H7 (cell line): ENCODE data around the gene ATXN7L1. TPM values are rescaled to one million over a fixed set of nuclear protein-coding genes. Genes with fewer than 3 reads are reported as not detected.
"Not testable (repeated sequence)": the region's sequence is repeated elsewhere in the genome, so short reads cannot be mapped to it uniquely, and the experiment has no call there.

Source experiments
- DNase-seq: peaks from one replicate; pipeline ENCODE4 v3.0.0; 2012
- H3K27me3 ChIP-seq: 2 replicates; pipeline ENCODE4 v1.6.0; 2011; ENCODE audit warnings: mild to moderate bottlenecking, low read length; ENCODE audit not compliant: control insufficient read depth, insufficient read depth
- H3K36me3 ChIP-seq: replicated peaks from 2 replicates; pipeline ENCODE4 v1.5.1; 2011; ENCODE audit warnings: low read length; ENCODE audit not compliant: control insufficient read depth, insufficient read depth
- H3K4me3 ChIP-seq: 2 replicates; pipeline ENCODE4 v1.5.1; 2011; ENCODE audit warnings: low read depth, mild to moderate bottlenecking, control low read depth, low read length, moderate library complexity; ENCODE audit not compliant: insufficient read depth
- total RNA-seq: library from RNA; depleted of rRNA; stranded (reverse); fragments of >200 nt; shearing (Covaris generic); gene quantifications from 2 replicates; pipeline ENCODE4 v1.2.3, GENCODE V29; 2014

ATXN7L1 gene
- total RNA-seq, 1 experiment from 2014 or later, result 10.8 TPM

DNA sequence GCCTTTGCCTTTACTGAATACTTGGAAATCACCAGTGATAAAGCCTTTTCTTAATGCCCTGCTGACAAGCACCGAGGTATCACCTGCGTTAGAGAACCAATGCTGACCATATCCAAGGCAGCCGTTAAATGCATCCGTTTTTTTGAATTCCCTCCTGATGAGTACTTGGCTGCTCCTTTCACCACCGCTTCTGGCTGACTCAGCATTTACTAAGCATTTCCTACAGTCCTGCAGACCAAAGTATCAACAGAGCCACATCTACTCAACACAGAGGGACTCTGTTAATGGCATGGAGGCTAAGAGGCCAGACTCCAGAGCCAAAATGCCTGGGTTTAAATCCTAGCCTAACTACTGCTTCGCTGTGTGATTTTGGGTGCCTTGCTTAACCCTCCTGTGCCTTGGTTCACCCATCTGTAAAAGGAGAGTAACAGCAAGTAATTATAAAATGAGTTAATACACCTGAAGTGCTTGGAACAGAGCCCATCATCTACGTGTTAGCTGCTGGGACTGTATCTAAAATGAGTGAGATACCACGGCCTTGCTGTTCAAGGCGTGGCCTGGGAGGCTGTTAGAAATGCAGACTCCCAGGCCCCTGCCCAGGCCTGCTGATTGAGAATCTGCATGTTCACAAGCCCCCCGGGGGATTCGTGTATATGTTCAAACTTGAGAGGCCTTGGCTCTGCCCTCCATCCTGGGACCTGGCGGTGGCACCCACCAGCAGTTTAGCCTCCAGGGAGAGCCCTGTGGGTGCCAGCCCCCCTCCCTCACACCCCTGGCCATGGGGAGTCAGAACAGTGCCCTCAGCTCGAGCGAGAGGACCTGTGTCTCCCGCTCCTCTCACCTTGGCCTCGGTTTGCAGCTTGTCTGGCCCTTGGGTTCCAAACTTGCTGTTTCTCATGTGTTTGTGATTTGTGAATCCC lies 264.3 kb downstream of the ATXN7L1 start:
- Histone ChIP-seq H3K36me3 (peaks cover 15% of the 10 kb centered on the region), H3K4me3 (no peak overlapping the region), H3K27me3 (no peaks in the 10 kb centered on the region)
- no peak for DNase-seq

DNA sequence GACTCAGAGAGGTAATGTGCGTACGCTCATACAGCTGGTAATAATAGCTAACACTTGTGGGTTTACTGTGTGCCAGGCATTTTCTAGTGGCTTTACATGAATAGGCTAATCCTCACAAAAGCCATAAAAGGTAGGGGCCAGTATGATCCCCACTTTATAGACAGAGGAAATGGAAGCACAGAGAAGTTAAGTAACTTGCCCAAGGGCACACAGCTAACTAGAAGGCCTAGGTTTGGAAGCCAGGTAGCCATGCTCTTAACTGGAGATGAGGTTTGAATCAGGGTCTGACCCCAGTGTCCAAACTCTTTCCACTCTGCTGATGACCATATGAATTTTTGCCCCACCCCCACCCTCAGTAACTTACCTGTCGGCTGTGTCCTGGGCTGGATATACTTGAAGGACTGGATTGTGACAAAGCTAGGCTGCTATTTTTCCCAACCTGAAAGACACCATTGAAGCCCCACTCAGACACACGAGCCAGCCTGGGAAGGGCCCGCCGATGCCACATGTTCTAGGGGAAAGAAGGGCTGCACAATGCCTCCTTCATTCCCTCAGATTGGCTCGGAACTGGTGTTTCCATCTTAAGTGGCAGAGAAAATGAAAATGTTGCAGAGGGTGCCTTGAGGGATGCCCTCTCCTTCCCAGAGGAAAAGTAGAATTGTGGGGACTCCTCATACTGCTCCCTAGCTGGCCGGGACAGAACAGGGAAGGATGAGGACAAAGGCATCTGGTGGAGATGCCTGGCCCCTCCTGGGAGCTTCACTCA lies 266.1 kb downstream of the ATXN7L1 start:
- no peaks in the 10 kb centered on the region for H3K27me3 ChIP-seq
- H3K4me3 ChIP-seq, result no peak overlapping the region
- no peak for DNase-seq
- peaks cover 12% of the 10 kb centered on the region for H3K36me3 ChIP-seq

DNA sequence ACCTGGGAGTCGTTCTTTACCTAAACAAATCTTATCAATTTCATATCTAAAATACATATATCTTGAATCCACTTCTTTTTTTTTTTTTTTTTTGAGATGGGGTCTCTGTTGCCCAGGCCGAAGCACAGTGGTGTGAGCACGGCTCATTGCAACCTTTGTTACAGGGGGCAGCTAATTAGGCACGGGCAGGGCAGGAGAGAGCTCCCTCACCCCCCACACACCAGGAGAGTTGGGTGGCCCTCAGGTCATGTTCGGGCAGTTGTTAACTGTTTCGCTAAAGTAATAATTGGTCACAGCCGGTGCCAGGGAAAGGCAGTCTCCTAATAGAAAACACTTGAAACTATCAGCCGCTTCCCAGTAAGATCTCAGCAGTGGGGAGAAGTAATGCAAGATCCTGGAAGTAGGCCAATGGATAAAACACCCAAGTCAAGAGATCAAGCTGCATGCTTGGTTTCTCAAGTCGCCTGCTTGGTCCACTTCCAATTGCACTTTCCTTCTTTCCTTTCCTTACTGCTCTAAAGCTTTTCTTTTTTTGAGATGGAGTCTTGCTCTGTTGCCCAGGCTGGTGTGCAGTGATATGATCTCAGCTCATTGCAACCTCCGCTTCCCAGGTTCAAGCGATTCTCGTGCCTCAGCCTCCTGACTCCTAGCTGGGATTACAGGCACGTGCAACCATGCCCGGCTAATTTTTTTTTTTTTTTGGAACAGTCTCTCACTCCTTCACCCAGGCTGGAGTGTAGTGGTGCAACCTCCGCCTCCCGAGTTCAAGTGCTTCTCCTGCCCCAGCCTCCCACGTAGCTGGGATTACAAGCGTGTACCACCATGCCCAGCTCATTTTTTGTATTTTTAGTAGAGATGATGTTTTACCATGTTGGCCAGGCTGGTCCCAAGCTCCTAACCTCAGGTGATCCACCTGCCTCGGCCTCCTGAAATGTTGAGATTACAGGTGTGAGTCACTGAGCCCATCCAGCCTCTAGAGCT lies 273.8 kb downstream of the ATXN7L1 start:
- no peak overlapping the region for H3K4me3 ChIP-seq
- no peak for DNase-seq
- no peaks in the 10 kb centered on the region for H3K27me3 ChIP-seq
- H3K36me3 ChIP-seq, result no peaks in the 10 kb centered on the region

DNA sequence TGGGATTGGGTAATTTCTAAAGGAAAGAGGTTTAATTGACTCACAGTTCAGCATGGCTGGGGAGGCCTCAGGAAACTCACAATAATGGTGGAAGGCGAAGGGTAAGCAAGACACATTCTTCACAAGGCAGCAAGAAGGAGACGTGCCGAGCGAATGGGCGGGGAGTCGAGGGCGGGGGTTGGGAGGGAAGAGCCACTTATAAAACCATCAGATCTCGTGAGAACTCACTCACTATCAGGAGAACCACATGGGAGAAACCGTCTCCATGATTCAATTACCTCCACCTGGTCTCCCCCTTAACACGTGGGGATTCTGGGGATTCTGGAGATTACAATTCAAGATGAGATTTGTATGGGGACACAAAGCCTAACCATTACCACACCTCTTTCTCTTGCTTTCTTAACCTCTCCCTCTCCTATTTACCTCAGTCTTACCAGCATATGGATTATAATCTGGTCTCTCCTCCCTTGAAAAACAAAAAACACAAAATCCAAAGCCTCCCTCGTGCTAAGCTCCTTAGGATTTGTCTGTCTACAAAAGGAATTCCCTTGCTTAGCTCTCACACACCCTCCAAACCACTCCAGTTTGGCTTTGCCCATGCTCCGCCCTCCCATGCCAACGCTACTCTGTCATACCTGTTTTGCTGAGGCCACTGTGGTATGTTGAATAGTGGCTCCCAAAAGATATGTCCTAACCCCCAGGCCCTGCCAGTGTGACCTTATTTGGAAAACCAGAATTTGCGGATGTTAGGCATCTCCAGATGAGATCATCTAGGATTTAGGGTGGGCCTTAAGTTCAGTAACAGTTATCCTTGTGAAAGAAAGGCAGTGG lies 275.5 kb downstream of the ATXN7L1 start:
- DNase-seq, result no peak
- Histone ChIP-seq H3K27me3 (no peaks in the 10 kb centered on the region), H3K36me3 (no peaks in the 10 kb centered on the region), H3K4me3 (no peak overlapping the region)

DNA sequence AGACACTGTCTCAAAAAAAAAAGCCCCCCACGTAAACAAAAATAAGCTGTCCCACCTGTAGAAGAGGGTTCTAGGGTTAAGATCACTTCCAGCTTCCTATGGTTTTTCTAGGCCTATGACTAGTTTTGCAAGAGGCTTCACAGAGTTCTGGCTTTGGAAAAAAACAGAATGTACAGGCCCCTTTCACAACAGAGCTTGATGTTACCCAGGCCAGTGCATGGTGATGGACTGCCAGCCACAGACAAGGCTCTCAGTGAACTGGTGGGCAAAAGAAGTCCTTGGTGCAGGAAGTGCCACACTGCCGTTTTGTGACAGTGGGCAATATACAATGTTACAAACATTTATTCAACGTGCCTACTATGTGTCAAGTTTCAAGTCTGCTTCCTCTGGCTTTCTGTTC lies 276.8 kb downstream of the ATXN7L1 start:
- Histone ChIP-seq H3K27me3 (no peaks in the 10 kb centered on the region), H3K4me3 (no peak overlapping the region), H3K36me3 (no peaks in the 10 kb centered on the region)
- no peak for DNase-seq

DNA sequence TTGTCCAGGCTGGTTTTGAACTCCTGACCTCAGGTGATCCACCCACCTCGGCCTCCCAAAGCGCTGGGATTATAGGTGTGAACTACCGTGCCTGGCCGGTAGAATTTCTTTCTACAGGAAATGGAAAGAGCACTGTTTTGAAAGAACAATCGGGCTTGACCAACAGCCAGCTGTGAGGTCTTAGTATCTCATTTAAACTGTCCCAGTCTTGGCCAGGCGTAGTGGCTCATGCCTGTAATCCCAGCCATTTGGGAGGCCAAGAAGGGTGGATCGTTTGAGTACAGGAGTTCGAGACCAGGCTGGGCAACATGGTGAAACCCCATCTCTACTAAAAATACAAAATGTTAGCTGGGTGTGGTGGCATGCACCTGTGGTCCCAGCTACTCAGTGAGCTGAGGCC lies 277.3 kb downstream of the ATXN7L1 start:
- not testable (repeated sequence) for H3K36me3 ChIP-seq, H3K27me3 ChIP-seq, DNase-seq, H3K4me3 ChIP-seq

DNA sequence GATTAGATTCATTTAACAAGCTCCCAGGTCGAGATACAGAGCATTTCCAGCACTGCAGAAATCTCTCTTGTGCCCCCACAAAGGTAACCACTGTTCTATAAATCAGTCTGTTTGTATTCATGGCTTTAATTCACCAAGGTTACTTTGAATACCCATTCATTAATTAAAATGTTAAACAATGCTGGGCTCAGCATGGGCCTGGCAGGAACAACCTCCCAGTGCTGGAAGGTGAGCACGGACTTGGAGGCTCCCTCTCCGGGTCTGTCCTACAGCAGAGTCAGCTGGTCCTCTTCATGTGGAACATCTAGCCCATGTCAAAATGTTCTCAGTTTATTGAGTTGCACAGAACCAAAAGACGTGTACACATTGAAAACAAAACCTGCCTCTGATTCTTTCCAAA lies 279.5 kb downstream of the ATXN7L1 start:
- no peak for DNase-seq
- no peaks in the 10 kb centered on the region for H3K27me3 ChIP-seq

DNA sequence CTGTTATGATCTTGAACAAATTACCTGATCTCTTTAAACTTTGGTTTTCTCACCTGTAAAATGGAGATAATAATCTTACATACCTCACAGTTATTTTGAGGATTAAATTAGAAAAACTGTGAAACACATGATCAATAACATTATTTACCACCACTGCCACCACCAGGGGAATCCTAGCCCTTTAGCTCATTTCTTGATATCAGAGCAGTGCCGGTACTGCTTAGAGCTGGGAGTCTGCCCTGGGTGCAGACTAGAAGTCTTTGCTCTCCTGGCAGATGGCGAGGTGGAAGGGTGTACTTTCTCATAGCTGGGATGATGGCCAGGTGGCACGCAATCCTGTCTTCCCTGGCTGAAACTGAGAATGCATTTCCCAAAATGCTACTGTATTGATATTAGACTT lies 282.4 kb downstream of the ATXN7L1 start:
- no peaks in the 10 kb centered on the region for H3K36me3 ChIP-seq
- DNase-seq, result peak; percentile 51
- H3K27me3 ChIP-seq, result no peaks in the 10 kb centered on the region
- H3K4me3 ChIP-seq, result no peak overlapping the region

More for the DNA sequence above, 279.5 kb downstream of the ATXN7L1 start:
- Histone ChIP-seq H3K4me3 (no peak overlapping the region), H3K36me3 (no peaks in the 10 kb centered on the region)

DNA sequence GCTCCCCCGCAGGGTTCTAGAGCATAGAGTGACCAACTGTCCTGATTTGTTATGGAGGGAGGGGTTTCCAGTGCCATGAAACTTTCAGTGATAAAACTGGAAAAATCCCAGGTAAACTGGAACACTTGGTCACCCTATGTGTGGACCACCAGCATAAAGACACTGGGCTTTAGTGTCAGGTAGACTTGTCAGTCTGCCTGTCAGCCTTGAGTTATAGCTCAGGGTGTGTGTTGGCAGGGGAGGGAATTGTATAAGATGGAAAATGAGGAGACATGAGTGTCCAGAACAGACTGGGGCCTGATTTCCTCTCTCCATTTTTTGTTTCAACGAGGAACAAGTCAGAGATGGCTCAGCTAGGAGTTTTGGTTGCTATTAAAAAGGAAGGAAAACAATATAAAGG lies 284.9 kb downstream of the ATXN7L1 start:
- DNase-seq, result no peak
- no peaks in the 10 kb centered on the region for H3K36me3 ChIP-seq
- no peaks in the 10 kb centered on the region for H3K27me3 ChIP-seq
- H3K4me3 ChIP-seq, result no peak overlapping the region

DNA sequence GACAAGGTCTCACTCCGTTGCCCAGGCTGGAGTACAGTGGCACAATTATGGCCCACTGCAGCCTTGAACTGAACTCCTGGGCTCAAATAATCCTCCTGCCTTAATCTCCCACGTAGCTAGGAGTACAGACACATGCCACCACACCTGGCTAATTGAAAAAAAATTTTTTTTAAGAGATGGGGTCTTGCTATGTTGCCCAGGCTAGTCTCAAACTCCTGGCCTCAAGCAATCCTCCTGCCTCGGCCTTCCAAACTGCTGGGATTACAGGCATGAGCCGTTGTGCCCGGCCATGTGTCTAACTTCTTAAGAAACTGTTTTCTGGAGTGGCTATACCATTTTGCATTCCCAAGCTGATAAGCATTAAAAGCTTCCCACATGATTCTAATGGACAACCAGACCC lies 285.6 kb downstream of the ATXN7L1 start:
- no peaks in the 10 kb centered on the region for H3K36me3 ChIP-seq
- no peak for DNase-seq
- H3K27me3 ChIP-seq, result no peaks in the 10 kb centered on the region
- H3K4me3 ChIP-seq, result no peak overlapping the region

DNA sequence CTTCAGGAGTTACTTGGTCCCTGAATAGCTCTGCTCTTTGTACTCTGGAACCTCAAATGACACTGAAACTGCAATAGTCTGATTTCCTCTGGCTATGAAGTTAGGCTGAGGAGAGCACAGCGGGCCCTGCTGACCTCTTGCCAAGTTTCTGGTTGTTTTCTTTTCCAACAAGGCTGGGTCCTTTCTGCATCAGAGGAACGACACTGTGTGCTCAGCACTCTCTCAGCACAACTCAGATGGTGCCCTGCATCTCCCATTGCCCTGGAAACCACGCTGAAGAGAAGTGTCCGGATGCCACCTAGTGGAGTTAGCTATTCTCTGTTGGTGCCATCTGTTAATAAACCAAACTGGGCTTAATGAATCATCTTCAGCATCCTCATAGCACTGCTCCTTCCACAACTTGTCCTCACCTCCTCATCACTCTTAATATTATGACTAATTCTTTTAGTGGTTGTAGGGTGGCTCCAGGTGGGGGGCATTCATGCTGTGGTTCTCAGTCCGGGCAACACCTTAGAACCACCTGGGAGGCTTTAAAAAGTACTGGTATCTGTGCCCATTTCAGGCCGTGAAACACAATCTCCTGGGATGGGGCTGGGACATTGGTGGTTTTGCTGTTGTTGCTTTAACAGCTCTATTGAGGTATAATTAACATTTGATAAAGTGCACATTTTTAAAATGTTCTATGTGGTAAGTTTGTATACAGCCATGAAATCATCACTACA lies 286.9 kb downstream of the ATXN7L1 start:
- DNase-seq, result peak; percentile 77
- no peaks in the 10 kb centered on the region for H3K27me3 ChIP-seq
- H3K36me3 ChIP-seq, result no peaks in the 10 kb centered on the region
- H3K4me3 ChIP-seq, result no peak overlapping the region

DNA sequence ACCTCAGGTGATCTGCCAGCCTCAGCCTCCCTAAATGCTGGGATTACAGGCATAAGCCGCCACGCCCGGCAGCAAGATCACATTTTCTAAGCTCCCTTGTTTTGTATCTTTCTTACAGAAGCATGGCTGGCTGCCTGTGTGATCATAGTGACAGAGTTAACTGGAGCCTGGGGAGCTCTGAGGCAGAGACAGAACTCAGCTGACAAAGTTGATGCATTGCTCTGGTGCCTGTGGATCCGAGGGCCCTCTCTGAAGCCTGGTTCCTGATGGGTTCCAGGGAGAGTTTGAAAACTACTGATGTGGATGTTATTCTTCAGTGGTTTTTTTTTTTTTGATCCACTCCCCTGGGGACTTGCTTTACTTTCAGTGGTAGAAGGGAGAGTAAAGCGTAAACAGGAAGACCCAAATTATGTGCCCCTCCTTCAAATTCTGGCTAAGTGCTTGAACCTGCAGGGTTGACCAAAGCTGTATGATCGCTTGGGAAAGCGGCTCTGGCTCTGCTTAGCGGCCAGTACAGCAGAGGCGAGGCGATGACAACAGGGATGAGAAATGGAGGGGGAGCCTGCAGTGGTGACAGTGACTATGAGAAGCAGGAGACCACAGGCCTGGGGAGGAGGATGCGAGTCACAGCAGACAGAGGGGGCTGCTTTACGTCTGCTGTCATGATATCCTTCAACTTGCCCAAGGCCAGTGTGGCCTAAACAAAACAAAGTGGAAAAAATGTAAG lies 288.3 kb downstream of the ATXN7L1 start:
- Histone ChIP-seq H3K4me3 (no peak overlapping the region), H3K36me3 (no peaks in the 10 kb centered on the region), H3K27me3 (no peaks in the 10 kb centered on the region)
- DNase-seq, result no peak
